ENCODE data around the gene TRPM3. TPM values are rescaled to one million over a fixed set of nuclear protein-coding genes. Genes with fewer than 3 reads are reported as not detected.

The TRPM3 gene
- total and polyA plus RNA-seq, 10 donors = 0.02 to 6.7 (median 1.6) TPM

GRCh38 chr9:70519912-70520724, 601.3 kb downstream of the TRPM3 start:
- intact Hi-C loops (cut with DNase I; ENCODE audit: low total_unique reads) = no loop called here
- 69 to 87% (median 81%) methylated on average over 11 of the region's 11 CpGs for WGBS, 5 donors
- DNase-seq = no peak
- peaks cover 0 to 21% (median 17%) of the 10 kb centered on the region in 8 donors for H3K9me3 ChIP-seq
- TF ChIP-seq POLR2AphosphoS5 (IDR thresholded peaks at IDR 0.05) (no peak), POLR2A (IDR thresholded peaks at IDR 0.05) (no peak)
- TF ChIP-seq, protein P1, sequence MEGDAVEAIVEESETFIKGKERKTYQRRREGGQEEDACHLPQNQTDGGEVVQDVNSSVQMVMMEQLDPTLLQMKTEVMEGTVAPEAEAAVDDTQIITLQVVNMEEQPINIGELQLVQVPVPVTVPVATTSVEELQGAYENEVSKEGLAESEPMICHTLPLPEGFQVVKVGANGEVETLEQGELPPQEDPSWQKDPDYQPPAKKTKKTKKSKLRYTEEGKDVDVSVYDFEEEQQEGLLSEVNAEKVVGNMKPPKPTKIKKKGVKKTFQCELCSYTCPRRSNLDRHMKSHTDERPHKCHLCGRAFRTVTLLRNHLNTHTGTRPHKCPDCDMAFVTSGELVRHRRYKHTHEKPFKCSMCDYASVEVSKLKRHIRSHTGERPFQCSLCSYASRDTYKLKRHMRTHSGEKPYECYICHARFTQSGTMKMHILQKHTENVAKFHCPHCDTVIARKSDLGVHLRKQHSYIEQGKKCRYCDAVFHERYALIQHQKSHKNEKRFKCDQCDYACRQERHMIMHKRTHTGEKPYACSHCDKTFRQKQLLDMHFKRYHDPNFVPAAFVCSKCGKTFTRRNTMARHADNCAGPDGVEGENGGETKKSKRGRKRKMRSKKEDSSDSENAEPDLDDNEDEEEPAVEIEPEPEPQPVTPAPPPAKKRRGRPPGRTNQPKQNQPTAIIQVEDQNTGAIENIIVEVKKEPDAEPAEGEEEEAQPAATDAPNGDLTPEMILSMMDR (IDR thresholded peaks at IDR 0.05 in 8 of 11, conservative IDR thresholded peaks at IDR 0.05 in 3 of 11) = no peak
- no peaks in the 10 kb centered on the region for H3K4me1 ChIP-seq
- H3K36me3 ChIP-seq = no peaks in the 10 kb centered on the region
- H3K4me3 ChIP-seq = no peak overlapping the region
- no peaks in the 10 kb centered on the region for H3K27me3 ChIP-seq (replicated peaks in 1 of 7)
- H3K27ac ChIP-seq = no peak overlapping the region

- H3K9me3 ChIP-seq = peaks cover 0 to under 1% (median 0%) of the 10 kb centered on the region in 8 donors
- intact Hi-C loops (cut with DNase I; ENCODE audit: low total_unique reads) = no loop called here
- DNase-seq = no peak
- H3K36me3 ChIP-seq = no peaks in the 10 kb centered on the region
- TF ChIP-seq, protein P1 (IDR thresholded peaks at IDR 0.05 in 8 of 11, conservative IDR thresholded peaks at IDR 0.05 in 3 of 11) = no peak
- TF ChIP-seq POLR2AphosphoS5 (IDR thresholded peaks at IDR 0.05) (no peak), POLR2A (IDR thresholded peaks at IDR 0.05) (no peak)
- no peaks in the 10 kb centered on the region for H3K27me3 ChIP-seq (replicated peaks in 1 of 7)
- no peak overlapping the region for H3K27ac ChIP-seq
- H3K4me3 ChIP-seq = no peak overlapping the region
- no peaks in the 10 kb centered on the region for H3K4me1 ChIP-seq
- WGBS, 5 donors = 67 to 85% (median 76%) methylated on average over 1 of the region's 1 CpG
These were observed 603.4 kb downstream of the TRPM3 start for GRCh38 chr9:70517926-70518610.

- intact Hi-C loops (cut with DNase I; ENCODE audit: low total_unique reads) = no loop called here
- no peak for TF ChIP-seq POLR2AphosphoS5 (IDR thresholded peaks at IDR 0.05)
- no peak for TF ChIP-seq POLR2A (IDR thresholded peaks at IDR 0.05)
- TF ChIP-seq, protein P1 (IDR thresholded peaks at IDR 0.05 in 8 of 11, conservative IDR thresholded peaks at IDR 0.05 in 3 of 11) = no peak
- Histone ChIP-seq H3K27ac (no peak overlapping the region), H3K9me3 (no peaks in the 10 kb centered on the region), H3K4me3 (no peak overlapping the region), H3K4me1 (no peaks in the 10 kb centered on the region), H3K27me3 (replicated peaks in 1 of 7) (no peaks in the 10 kb centered on the region), H3K36me3 (no peaks in the 10 kb centered on the region)
- DNase-seq = no peak
- WGBS, 5 donors = 75 to 91% (median 79%) methylated on average over 2 of the region's 2 CpGs
These were observed 607.1 kb downstream of the TRPM3 start for GRCh38 chr9:70514273-70514672.

- DNase-seq = no peak
- intact Hi-C loops (cut with DNase I; ENCODE audit: low total_unique reads) = no loop called here
- 83 to 97% (median 93%) methylated on average over 3 of the region's 3 CpGs for WGBS, 5 donors
These were observed 609.6 kb downstream of the TRPM3 start for GRCh38 chr9:70511858-70512257.

More at GRCh38 chr9:70511858-70512257, 609.6 kb downstream of the TRPM3 start:
- H3K9me3 ChIP-seq = no peaks in the 10 kb centered on the region
- H3K4me1 ChIP-seq = no peaks in the 10 kb centered on the region
- TF ChIP-seq, protein P1 (IDR thresholded peaks at IDR 0.05 in 8 of 11, conservative IDR thresholded peaks at IDR 0.05 in 3 of 11) = no peak
- TF ChIP-seq POLR2AphosphoS5 (IDR thresholded peaks at IDR 0.05) = no peak
- no peaks in the 10 kb centered on the region for H3K27me3 ChIP-seq (replicated peaks in 1 of 7)
- H3K4me3 ChIP-seq = no peak overlapping the region
- no peaks in the 10 kb centered on the region for H3K36me3 ChIP-seq
- no peak overlapping the region for H3K27ac ChIP-seq

Data from spleen (tissue), 11 donors.